ENCODE measurements around the gene EPS15. TPM values are rescaled to one million over a fixed set of nuclear protein-coding genes. Genes with fewer than 3 reads are reported as not detected.

EPS15 gene
- total RNA-seq, 4 donors from 2014 or later: 49.8 to 84.3 (median 62.5) TPM

DNA sequence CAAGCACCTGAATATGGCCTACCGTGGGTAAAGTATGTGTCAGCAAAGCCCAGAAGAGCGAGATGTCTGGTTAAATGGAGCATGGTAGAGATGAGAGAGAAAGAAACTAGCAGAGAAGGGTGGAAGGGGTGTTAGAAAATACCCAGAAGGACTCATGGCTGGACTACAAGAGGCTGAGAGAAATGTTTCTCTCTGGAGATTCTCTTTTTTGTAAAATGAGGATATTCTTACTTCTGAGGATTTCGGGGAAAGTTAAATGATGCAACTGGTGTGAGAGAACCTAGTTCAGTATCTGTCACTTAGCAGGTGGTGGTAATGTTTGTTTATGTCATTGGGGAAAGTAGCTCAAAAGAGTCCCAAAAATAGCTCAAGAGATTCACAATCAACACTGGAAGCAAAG is 7.2 kb upstream of the EPS15 start:
- Histone ChIP-seq H3K27me3 (no peaks in the 10 kb centered on the region), H3K36me3 (no peaks in the 10 kb centered on the region), H3K27ac (replicated peaks in 1 of 4) (no peak overlapping the region), H3K4me3 (no peak overlapping the region), H3K9me3 (no peaks in the 10 kb centered on the region), H3K4me1 (peaks cover 0 to 2% (median 0%) of the 10 kb centered on the region in 4 donors)
- no peak for DNase-seq (ENCODE audit: extremely low spot score)
- WGBS: 98% methylated on average over 3 of the region's 3 CpGs
- no peak for TF ChIP-seq EP300 (IDR thresholded peaks at IDR 0.05)
- TF ChIP-seq CTCF (IDR thresholded peaks at IDR 0.05): no peak
- no peak for TF ChIP-seq POLR2A (IDR thresholded peaks at IDR 0.05; ENCODE audit: low read depth)
- TF ChIP-seq POLR2AphosphoS5 (IDR thresholded peaks at IDR 0.05): no peak
- intact Hi-C loops (cut with DNase I): no loop called here

- TF ChIP-seq POLR2A (IDR thresholded peaks at IDR 0.05; ENCODE audit: low read depth): no peak
- no peak for TF ChIP-seq CTCF (IDR thresholded peaks at IDR 0.05)
- no peak for TF ChIP-seq POLR2AphosphoS5 (IDR thresholded peaks at IDR 0.05)
- no peak for TF ChIP-seq EP300 (IDR thresholded peaks at IDR 0.05)
- DNase-seq (ENCODE audit: extremely low spot score): no peak
- H3K27me3 ChIP-seq: no peaks in the 10 kb centered on the region
- 92% methylated on average over 2 of the region's 2 CpGs for WGBS
- H3K36me3 ChIP-seq: no peaks in the 10 kb centered on the region
- H3K9me3 ChIP-seq: no peaks in the 10 kb centered on the region
- H3K4me1 ChIP-seq: peaks cover 0 to 2% (median 0%) of the 10 kb centered on the region in 4 donors
- H3K4me3 ChIP-seq: no peak overlapping the region
- intact Hi-C loops (cut with DNase I): no loop called here
- no peak overlapping the region for H3K27ac ChIP-seq (replicated peaks in 1 of 4)
Observed at GRCh38 chr1:51525295-51525694, 6.2 kb upstream of the EPS15 start.

GRCh38 chr1:51524817-51525216 is 5.8 kb upstream of the EPS15 start:
- DNase-seq (ENCODE audit: extremely low spot score): no peak
- TF ChIP-seq EP300 (IDR thresholded peaks at IDR 0.05) (no peak), CTCF (IDR thresholded peaks at IDR 0.05) (no peak), POLR2AphosphoS5 (IDR thresholded peaks at IDR 0.05) (no peak), POLR2A (IDR thresholded peaks at IDR 0.05; ENCODE audit: low read depth) (no peak)
- Histone ChIP-seq H3K36me3 (no peaks in the 10 kb centered on the region), H3K4me1 (peaks cover 0 to 2% (median 0%) of the 10 kb centered on the region in 4 donors), H3K9me3 (no peaks in the 10 kb centered on the region), H3K27ac (replicated peaks in 1 of 4) (no peak overlapping the region), H3K27me3 (no peaks in the 10 kb centered on the region), H3K4me3 (no peak overlapping the region)
- intact Hi-C loops (cut with DNase I): no loop called here
- WGBS: 100% methylated on average over 1 of the region's 1 CpG

GRCh38 chr1:51523931-51524330 is 4.9 kb upstream of the EPS15 start:
- TF ChIP-seq CTCF (IDR thresholded peaks at IDR 0.05) (no peak), EP300 (IDR thresholded peaks at IDR 0.05) (no peak), POLR2AphosphoS5 (IDR thresholded peaks at IDR 0.05) (no peak), POLR2A (IDR thresholded peaks at IDR 0.05; ENCODE audit: low read depth) (no peak)
- Histone ChIP-seq H3K4me3 (no peak overlapping the region), H3K9me3 (peaks cover 0 to 3% (median 0%) of the 10 kb centered on the region in 4 donors), H3K4me1 (peaks cover 0 to 2% (median 0%) of the 10 kb centered on the region in 4 donors), H3K27ac (replicated peaks in 1 of 4) (no peak overlapping the region), H3K27me3 (no peaks in the 10 kb centered on the region), H3K36me3 (no peaks in the 10 kb centered on the region)
- intact Hi-C loops (cut with DNase I): no loop called here
- 82% methylated on average over 4 of the region's 4 CpGs for WGBS
- no peak for DNase-seq (ENCODE audit: extremely low spot score)

DNA sequence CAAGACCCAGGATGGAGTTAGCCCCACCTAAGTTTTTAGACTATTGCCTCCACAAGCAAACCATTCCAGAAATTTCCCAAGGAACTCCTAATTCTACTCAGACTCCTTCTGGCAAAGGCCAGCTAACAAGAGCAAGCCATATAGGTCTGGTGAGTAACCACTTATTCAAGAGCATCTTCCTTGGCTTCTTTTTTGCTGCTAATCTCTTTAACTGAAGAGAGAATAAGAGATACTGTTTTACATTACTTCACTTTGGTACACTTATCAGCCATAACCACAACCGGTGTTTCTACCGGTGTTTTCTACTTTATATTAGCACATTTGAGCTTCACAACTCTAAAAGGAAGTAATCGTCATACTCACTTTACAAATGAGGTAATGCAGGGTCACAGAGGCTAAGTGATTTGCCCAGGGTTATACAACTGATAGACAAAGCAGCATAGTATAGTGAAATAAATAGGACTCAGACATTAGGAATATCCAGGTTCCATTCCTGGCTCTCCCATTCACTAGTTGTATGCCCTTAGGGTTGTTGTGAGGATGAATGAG is 1.7 kb upstream of the EPS15 start:
- peaks cover 10 to 23% (median 22%) of the 10 kb centered on the region in 4 donors for H3K4me1 ChIP-seq
- 59% methylated on average over 3 of the region's 3 CpGs for WGBS
- H3K27ac ChIP-seq (replicated peaks in 1 of 4): no peak overlapping the region
- intact Hi-C loops (cut with DNase I): no loop called here
- peaks cover 0 to 3% (median 0%) of the 10 kb centered on the region in 4 donors for H3K9me3 ChIP-seq
- no peaks in the 10 kb centered on the region for H3K27me3 ChIP-seq
- TF ChIP-seq POLR2A (IDR thresholded peaks at IDR 0.05; ENCODE audit: low read depth): no peak
- no peak for TF ChIP-seq CTCF (IDR thresholded peaks at IDR 0.05)
- TF ChIP-seq EP300 (IDR thresholded peaks at IDR 0.05): no peak
- no peak for TF ChIP-seq POLR2AphosphoS5 (IDR thresholded peaks at IDR 0.05)
- H3K36me3 ChIP-seq: no peaks in the 10 kb centered on the region
- DNase-seq (ENCODE audit: extremely low spot score): no peak
- no peak overlapping the region for H3K4me3 ChIP-seq
